ENCODE results near the gene STUB1. TPM values are rescaled to one million over a fixed set of nuclear protein-coding genes. Genes with fewer than 3 reads are reported as not detected.

Gene STUB1
- total RNA-seq, 2 donors from 2014 or later, result 135 to 186 TPM

- Histone ChIP-seq H3K27me3 (no peaks in the 10 kb centered on the region), H3K27ac (peak overlapping the region in 1 of 2 donors; percentile 44)
These were observed 48.1 kb downstream of the STUB1 start for GRCh38 chr16:728131-728889.

GRCh38 chr16:728890-729744, 48.9 kb downstream of the STUB1 start:
- Histone ChIP-seq H3K9me3 (no peaks in the 10 kb centered on the region), H3K4me3 (peak overlapping the region in 1 of 2 donors; percentile 61), H3K27ac (peak overlapping the region in 1 of 2 donors; percentile 44), H3K36me3 (peaks cover 26% of the 10 kb centered on the region), H3K4me1 (peaks cover 0 to 29% of the 10 kb centered on the region in 2 donors), H3K27me3 (no peaks in the 10 kb centered on the region)
- DNase-seq (ENCODE audit: low spot score), result no peak
- TF ChIP-seq CTCF (IDR thresholded peaks at IDR 0.05), result no peak

More at GRCh38 chr16:728131-728889, 48.1 kb downstream of the STUB1 start:
- DNase-seq (ENCODE audit: low spot score), result no peak
- TF ChIP-seq CTCF (IDR thresholded peaks at IDR 0.05), result no peak
- Histone ChIP-seq H3K4me3 (peak overlapping the region; percentile 54 to 61), H3K36me3 (peaks cover 18% of the 10 kb centered on the region), H3K4me1 (peaks cover 0 to 29% of the 10 kb centered on the region in 2 donors), H3K9me3 (no peaks in the 10 kb centered on the region)

- Histone ChIP-seq H3K27ac (no peak overlapping the region), H3K4me1 (peaks cover 0 to 29% of the 10 kb centered on the region in 2 donors), H3K9me3 (no peaks in the 10 kb centered on the region), H3K36me3 (peaks cover 33% of the 10 kb centered on the region), H3K4me3 (no peak overlapping the region), H3K27me3 (no peaks in the 10 kb centered on the region)
- DNase-seq (ENCODE audit: low spot score), result no peak
- TF ChIP-seq CTCF (IDR thresholded peaks at IDR 0.05), result no peak
These were observed 49.8 kb downstream of the STUB1 start for GRCh38 chr16:729768-730665.

- no peaks in the 10 kb centered on the region for H3K9me3 ChIP-seq
- H3K4me1 ChIP-seq, result peaks cover 0 to 29% of the 10 kb centered on the region in 2 donors
- peaks cover 40% of the 10 kb centered on the region for H3K36me3 ChIP-seq
- H3K27me3 ChIP-seq, result no peaks in the 10 kb centered on the region
- H3K27ac ChIP-seq, result no peak overlapping the region
- no peak overlapping the region for H3K4me3 ChIP-seq
- DNase-seq (ENCODE audit: low spot score), result no peak
- TF ChIP-seq CTCF (IDR thresholded peaks at IDR 0.05), result no peak
These were observed 50.7 kb downstream of the STUB1 start for GRCh38 chr16:730666-731509.

All from right atrium auricular region (tissue), 2 donors.